NCI-H82 treated with DMSO at 0.1 percent for 48 hours (cell line): ENCODE results near the gene MCC.
"Not testable (repeated sequence)": the region's sequence is repeated elsewhere in the genome, so short reads cannot be mapped to it uniquely, and the experiment has no call there.

Experiments used
- DNase-seq: peaks from one replicate; lab custom pipeline; 2025; ENCODE audit not compliant: unreplicated experiment; lab: John Stamatoyannopoulos, UW

Gene MCC

DNA sequence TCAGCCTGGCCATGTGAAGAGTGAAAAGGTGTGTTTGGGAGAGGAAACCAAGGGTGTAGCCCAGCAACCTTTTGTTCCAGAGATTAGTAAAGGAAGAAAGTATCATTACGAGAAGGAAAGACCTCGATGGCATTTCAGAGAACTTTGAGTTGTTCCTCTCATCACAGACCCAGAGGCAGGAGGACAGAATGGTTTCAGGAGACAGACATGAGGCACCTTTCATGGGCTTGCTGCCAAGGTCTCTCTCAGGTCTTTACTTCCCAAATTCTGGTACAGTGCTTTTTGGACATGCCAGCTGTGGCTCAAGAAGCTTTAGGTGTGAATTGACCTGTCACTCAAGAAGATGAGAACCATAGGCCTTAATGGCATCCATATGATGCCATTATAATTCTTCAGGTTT is 2.8 kb upstream of the MCC start:
- no peak for DNase-seq

DNA sequence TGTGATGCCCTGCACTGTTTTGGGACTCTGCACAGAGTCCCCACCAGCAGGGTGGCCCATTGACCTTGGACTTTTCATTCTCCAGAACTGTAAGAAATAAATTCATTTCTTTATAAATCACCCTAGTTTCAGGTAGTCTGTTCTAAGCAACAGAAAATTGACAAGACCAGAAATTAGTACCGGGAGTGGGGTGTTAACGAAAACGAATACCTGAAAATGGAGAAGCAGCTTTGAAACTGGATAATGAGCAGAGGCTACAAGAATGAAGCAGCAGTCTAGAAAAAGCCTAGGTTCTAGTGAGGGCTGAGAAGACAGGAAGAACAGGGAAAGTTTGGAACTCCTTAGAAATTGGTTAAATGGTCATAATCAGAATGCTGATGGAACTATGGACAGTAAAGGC is 2.1 kb upstream of the MCC start:
- no peak for DNase-seq

DNA sequence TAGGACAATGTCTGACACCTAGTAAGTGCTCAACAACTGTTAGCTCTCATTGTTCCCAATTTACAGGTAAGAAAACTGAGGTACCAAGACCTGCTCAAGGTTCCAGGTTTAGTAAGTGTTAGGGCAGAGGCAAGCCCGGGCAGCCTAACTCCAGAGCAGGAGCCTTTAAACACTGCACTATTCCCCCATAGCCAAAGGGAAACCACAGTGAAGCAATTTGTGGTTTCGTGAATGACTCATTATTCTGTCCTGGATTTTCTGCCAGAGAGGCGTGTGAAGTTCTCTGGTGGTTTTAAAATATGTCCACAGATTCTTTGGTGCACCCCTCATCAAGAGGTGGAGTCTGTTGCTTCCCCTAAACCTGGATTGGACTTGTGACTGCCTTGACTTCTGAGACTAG is 1.0 kb upstream of the MCC start:
- DNase-seq: no peak

DNA sequence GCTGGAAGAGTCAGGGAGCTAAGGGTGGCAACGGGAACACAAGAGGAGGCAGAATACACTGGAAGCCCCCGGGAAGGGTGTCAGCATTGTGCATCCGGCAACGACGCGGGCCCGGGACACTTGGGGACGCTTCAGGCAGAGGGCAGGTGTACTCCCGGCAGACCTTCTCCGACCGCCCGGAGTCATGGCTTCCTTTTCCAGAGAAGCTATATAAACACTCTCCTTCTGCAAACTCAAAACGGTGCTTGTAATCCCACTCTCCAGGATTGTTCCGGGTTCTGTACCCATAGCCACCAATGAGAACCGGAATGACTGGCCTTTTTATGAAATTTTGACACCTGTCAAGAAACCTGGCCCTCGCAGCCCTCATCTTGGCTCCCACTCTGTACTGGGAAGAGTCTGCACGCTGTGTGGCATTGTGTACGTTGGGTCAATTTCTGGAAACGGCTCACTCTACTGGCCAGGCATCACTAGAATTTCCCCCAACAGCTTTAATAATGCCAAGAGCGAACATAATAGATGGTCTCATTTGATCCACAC is 462 bp upstream of the MCC start:
- DNase-seq: no peak

DNA sequence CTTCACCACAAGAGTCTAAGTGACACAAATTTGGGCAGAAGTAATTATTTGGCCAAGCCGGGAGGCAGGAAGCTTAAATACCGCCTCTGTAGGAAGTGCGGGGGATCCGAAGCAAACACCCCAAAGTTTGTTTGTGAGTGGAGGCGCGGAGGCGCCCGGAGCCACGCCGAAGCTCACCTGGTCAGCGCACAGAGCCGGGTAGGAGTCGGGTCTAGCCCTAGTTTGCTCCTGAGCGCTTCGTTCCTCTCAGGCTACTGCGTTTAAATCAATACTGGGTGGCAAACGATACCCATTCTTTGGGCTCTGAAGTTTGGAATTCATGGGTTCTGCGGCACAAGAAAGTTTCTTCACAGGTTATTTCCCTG is 855 bp downstream of the MCC start:
- no peak for DNase-seq

DNA sequence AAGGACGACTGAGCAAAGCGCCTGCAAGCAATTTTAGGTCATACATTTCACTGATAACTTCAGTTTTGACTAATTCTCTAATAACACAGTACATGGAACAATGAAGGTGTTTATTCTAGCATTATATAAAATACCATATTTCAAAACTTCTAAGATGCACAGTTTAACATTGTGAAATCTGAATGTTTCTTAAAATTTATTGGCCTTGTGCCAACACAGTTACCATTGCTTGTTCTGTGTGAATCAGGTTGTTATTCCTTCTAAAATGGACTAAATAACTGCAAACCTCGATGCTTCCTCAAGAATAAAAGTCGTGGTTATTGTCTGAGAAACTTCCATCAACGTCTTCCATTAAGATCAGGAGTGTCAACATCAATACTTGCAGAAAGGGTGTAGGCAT is 8.0 kb downstream of the MCC start:
- no peak for DNase-seq

DNA sequence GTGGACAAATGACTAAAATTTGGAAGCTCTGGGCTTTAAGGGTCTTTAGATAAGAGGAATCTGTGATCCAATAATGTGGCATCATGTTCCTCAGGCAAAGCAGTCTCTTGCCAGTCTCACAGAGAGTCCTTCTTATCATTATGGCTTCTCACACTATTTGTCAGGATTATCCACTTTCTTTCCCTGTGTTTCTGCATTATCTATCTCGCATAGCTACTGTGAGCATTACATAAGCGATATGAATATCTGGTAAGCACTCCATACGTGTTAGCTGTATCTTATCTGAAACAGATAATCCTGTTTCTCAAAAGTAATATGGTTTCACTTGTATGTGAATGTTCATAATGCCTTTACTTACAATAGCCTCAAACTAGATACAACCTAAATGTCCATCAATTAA is 9.6 kb downstream of the MCC start:
- no peak for DNase-seq

DNA sequence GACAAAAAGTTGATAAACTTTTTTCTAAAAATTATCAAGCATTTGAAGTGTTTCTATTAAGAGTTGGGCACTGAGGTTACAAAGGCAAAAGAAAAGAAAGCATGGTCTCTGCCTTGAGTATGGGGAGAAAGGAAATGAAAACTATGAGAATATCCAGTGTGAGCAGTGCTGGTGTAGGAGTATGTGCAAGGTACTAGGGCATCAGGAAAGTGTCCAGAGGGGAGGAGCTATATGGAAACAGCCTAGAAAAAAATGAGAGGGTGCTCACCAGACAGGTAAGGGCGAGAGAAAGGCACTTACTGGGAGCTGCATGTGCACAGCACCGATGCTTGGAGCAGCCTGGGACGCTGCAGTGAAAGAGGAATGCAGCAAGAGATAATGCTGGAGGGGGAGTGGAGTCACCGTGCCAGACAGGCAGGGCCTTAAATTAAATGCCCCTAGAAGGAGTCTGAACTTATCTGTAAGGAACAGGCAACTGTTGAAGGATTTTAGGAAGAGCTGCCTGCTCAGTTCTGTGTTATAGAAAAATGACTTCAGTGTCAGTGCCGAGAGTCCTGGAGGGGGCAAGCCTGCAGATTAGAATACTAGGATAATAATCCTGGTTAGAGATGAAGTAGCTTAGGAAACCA is 14.0 kb downstream of the MCC start:
- no peak for DNase-seq

DNA sequence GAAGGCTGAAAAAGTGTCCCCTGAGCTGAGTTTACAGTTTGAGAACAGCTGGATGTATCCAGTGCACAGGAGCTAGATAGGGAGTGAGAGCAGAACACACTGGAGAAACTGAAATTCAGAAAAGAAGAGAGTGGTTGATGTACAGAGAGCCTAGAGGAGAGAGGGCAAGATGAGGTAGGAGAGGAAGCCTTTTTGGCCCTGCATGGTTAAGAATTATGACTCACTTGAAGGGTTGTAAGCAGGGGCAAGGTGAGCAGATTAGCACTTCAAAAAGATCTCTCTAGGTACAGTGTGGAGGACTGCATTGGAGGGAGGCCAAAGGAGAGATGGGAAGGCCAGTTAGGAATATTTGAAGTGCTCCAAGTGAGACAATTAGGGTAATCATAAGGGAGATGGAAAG is 25.2 kb downstream of the MCC start:
- DNase-seq: no peak

DNA sequence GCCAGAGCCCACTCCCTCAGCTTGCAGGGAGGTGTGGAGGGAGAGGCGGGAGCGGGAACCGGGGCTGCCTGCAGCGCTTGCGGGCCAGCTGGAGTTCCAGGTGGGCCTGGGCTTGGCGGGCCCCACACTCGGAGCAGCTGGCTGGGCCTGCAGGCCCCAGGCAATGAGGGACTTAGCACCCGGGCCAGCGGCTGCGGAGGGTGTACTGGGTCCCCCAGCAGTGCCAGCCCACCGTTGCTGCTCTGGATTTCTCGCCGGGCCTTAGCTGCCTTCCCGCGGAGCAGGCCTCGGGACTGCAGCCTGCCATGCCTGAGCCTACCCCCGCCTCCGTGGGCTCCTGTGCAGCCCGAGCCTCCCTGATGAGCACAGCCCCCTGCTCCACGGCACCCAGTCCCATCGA is 31.1 kb downstream of the MCC start:
- DNase-seq: not testable (repeated sequence)

DNA sequence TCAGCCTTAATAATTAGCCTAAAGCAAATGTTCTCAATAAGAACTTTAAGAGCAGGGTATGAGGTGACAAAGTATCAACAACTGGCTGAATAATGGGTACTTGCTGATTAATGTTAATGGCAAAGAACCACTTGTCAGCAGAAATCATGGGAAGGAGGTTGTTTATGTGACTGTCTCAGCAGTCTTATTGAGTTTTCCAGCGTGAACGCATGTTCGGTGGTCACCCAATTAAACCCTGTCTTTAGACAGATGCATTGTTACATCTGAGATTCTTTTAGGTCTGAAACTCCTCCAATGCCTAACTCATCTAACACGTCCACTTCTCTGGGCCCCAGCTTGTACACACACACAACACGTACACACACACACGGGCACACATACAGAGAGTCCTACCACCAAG is 35.3 kb downstream of the MCC start:
- DNase-seq: no peak

DNA sequence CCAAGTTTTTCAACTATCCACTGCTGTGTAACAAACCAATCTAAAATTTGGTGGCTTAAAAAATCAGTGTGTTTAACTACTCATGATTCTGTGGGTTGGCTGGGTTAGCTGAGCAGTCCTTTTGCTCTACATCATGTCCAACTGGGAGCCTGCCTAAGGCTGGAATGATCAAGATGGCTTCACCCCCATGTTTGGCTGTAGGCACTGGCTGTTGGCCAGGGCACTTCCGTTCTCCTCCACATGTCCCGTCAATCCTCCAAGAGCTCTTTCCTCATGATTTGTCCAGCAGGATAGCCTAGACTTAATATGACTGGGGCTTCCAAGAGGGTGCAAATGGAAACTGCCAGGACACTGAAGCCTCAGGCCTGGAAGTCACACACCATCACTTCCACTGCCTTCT is 36.5 kb downstream of the MCC start:
- no peak for DNase-seq

DNA sequence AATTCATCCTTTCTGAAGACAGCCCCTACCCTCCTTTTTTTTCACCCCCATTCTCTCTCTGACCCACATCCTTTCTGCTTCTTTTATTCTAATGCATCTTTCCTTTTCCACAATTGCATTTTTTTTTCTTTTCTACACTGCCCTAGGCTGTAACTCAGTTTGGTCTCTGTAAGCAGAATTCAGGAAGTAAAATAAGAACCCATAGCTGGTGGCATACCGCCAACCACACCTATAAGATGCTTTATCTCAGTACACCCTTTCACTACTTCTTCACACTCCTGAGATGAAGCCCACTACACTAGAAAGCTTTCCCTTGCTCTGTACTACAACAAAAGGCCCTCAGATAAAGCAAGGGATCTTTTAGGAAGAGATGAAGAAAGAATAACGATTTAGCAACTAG is 37.3 kb downstream of the MCC start:
- no peak for DNase-seq

DNA sequence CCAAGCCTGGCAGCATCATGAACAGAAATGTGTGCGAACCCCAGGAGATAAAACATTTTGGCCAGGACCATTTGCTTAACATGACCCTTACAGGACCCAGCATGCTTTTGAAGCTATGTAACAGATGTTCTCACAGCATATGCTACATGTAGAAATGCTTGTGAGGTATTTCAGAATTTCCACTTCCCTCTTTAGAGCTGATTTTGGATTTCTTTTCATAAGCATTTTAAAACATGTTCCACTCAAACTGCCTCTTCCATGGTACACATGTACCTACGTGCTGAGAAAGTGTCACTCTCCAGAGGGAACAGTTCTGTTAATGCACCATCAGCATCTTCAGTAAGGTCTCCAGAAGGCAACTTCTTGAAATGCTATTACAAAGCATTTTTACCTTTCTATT is 37.8 kb downstream of the MCC start:
- no peak for DNase-seq

DNA sequence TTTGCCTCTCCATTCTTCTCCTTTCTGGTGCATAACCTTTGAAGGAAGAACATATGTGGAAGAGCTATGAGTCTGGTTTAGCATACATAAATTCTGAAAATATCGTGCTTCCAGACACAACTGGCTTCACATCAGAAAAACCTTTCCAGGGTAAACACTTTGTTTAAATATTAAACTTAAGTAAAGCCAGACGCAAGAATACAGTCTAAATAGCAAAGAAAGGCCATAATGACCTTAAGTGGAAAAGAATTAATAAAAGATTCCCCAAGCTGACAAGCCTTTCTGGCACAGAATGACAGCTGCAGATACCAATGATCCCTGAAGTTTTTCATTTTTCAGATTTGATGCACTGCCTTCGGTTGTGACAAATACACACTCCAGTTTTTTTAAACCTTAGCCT is 40.0 kb downstream of the MCC start:
- no peak for DNase-seq

DNA sequence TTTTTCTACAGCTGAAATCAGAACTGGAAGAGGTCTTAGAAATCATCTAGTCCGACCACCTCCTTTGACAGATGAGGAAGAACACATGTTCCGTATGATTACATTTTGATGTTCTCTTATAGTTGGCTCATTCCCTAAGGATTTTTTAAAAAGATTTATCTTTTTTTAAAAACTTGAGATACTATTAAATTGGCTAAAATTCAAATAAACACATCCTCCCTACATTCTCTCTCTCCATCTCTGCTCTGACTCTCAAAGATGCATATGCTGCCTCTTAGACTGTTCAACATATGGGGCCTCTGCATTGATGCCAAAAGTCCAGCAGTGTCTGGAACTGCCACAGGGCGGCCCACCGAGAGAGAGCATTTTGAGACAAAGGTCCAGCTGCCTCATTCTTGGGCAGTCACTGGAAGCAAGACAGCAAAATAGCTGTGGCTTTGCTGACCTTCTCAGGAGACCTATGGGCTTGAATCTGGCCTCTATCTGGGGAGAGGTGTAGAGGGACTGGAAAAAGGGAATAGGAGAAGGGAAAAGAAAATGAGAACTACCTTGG is 40.7 kb downstream of the MCC start:
- DNase-seq: peak; percentile 28

DNA sequence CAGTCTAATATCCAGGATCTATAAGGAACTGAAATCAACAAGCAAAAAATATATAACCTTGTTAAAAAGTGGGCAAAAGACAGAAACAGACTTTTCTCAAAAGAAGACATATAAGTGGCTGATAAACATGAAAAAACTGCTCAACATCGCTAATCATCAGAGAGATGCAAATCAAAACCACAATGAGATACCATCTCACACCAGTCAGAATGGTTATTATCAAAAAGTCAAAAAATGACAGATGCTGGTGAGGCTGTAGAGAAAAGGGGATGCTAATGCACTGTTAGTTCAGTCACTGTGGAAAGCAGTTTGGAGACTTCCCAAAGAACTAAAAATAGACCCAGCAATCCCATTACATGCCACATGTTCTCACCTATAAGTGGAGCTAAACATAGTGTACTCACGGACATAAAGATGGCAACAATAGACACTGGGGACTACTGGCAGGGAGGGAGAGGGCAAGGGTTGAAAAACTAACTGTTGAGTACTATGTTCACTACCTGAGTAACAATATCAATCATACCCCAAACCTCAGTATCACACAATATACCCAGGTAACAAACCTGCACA is 41.8 kb downstream of the MCC start:
- DNase-seq: no peak

DNA sequence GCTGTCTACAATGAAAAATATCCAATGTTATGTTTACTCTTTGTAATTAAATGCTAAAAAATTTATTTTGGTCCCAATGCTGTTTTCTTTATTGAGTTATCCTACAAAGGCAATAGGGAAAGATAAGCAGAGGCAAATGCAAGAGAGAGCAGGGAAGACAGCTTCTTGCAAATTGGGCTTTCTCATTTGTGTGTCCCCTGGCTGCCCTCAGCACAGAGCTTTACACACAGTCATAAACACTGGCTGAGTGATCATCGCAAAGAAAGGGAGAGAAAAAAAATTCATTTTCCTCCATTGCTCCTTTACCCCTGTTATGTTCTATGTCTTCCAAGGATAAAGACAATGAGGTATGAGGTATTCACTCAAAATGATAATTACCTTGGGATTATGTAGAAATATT is 51.1 kb downstream of the MCC start:
- no peak for DNase-seq

DNA sequence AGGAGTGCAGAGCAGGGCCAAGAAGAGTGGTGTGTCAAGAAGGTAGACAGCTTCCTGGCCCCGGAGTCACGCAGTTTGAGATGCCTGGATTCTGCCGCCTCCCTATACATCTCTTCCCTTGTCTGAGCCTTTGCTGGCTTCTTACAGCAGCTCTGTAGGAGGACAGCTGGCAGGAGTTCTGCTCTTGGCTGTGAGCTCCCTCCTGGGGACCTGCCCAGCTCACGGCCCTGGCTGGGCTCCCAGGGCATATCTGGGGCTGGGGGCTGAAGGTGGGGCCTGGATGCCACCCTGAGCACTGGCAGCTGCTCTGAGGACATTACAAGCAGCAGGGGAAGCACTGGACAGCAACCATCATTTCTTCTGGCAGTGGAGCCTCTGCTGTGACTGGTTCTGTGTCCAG is 52.7 kb downstream of the MCC start:
- DNase-seq: no peak

DNA sequence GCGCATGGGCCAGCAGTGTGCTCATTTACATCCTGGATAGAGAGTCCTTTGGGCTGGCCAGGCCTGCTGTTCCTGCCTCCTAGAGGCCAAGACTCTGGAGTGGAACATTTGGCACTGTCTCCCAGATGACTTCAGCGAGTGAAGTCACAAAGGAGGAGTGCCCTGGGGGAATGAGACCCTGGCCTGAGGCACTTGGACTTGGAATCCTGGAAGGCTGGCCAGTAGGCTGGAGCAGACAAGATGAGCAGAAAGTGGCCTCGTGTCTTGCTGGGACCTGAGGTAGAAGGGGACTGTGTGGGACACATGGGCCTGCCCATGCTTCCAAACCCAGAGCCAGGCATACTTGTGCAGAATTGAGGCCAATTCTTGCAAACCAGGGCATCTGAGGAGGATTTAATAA is 53.4 kb downstream of the MCC start, which contains the start of gene TSSK1B:
TSSK1B (minus strand) TSS at position 101 of the 400 bp plus-strand sequence. CDS start 150 bp downstream, outside the sequence.
- no peak for DNase-seq

DNA sequence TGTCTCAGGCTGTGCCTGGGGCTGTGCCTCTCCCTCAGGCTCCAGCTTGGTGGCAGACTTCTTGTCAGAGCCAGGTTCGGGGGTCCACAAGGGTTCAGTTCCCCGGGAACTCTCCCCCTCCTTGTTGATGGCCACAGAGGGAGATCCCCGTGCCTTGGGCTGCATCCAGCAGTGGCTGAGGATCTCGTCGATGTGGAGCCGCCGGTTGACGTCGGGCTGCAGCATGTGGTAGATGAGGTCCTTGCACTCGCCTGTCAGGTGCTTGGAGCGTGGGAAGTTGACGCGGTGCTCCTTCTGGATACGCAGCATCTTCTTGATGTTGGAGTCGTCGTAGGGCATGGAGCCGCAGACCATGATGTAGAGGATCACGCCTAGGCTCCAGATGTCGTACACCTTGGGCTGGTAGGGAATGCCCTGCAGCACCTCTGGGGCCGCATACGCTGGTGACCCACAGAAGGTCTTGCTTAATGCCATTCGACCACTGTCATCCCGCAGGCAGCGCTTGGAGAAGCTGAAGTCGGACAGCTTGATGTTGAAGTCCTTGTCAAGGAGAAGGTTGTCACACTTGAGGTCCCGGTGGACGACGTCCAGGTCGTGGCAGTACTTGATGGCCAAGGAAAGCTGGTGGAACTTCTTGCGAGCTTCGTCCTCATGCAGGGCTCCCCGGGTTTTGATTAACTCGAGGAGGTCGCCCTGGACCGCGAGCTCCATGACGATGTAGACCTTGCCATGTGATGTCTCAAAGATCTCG is 54.2 kb downstream of the MCC start:
- DNase-seq: no peak

DNA sequence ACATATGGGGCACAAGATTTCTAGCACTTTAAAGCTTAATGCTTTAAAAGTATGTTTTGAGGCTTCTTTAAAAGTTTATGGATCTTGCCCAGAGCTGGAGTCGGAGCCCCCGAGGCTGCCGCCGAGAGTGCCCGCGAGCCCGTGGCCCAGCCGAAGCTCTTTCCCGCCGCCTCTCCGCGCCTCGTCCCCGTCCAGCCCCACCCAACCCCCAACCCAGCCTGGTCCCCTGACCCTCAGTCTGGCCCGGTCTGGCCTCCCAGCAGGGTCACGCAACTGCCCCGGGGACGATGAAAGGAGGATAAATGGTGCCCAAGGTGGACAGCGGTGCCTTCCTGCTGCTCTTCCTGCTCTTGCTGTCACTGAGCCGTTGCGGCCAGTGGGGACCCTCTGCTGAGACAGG is 55.2 kb downstream of the MCC start:
- no peak for DNase-seq
